OCI-LY7 (cell line): ENCODE results near the gene C1orf159. TPM values are rescaled to one million over a fixed set of nuclear protein-coding genes. Genes with fewer than 3 reads are reported as not detected.

Source experiments
- BruUV-seq: library from RNA; stranded (reverse); fragments of 400-500 nt; replicated peaks from 2 replicates; lab custom pipeline; 2021; lab: Mats Ljungman, UMichigan
- CTCF ChIA-PET: fragments of 300-600 bp; sonication (Branson Sonifier 250); formaldehyde crosslinking; loops from one replicate; lab custom pipeline; 2022; ENCODE audit warnings: antibody characterized with exemption; ENCODE audit not compliant: unreplicated experiment; lab: Charles Lee
- POLR2A ChIA-PET: fragments of 300-600 bp; sonication (Branson Sonifier 250); formaldehyde crosslinking; loops from one replicate; lab custom pipeline; 2022; ENCODE audit warnings: antibody characterized with exemption; lab: Charles Lee
- DNase-seq: peaks from one replicate; pipeline ENCODE4 v3.0.0-alpha.2; 2015; ENCODE audit warnings: low spot score
- H2AFZ ChIP-seq: fragments of 200-600 bp; sonication (generic), shearing (Covaris generic); 2 replicates; pipeline ENCODE4 v1.6.1; 2014; ENCODE audit warnings: mild to moderate bottlenecking, antibody characterized with exemption, low read length, moderate library complexity
- H3K27ac ChIP-seq: fragments of 200-600 bp; sonication (generic); 2 replicates; pipeline ENCODE4 v1.5.1; 2014; ENCODE audit warnings: mixed run types, low read depth, mild to moderate bottlenecking, moderate library complexity, low read length, inconsistent platforms; ENCODE audit not compliant: poor library complexity, severe bottlenecking
- H3K36me3 ChIP-seq: fragments of 200-600 bp; sonication (generic); 2 replicates; pipeline ENCODE4 v1.6.1; 2014; ENCODE audit warnings: mild to moderate bottlenecking, antibody characterized with exemption, low read length, moderate library complexity, mixed read lengths; ENCODE audit not compliant: insufficient read depth
- H3K4me1 ChIP-seq: fragments of 200-600 bp; sonication (generic); 2 replicates; pipeline ENCODE4 v1.5.1; 2014; ENCODE audit warnings: mild to moderate bottlenecking, low read length; ENCODE audit not compliant: insufficient read depth, poor library complexity, severe bottlenecking
- H3K4me2 ChIP-seq: fragments of 200-600 bp; sonication (generic); 2 replicates; pipeline ENCODE4 v1.6.1; 2014; ENCODE audit warnings: mild to moderate bottlenecking, low read length
- H3K4me3 ChIP-seq: fragments of 200-600 bp; sonication (generic); 2 replicates; pipeline ENCODE4 v1.5.1; 2014; ENCODE audit warnings: mild to moderate bottlenecking, low read depth, low read length; ENCODE audit not compliant: poor library complexity, severe bottlenecking
- H3K79me2 ChIP-seq: fragments of 200-600 bp; sonication (generic); 2 replicates; pipeline ENCODE4 v1.6.1; 2016; ENCODE audit warnings: low read depth, mild to moderate bottlenecking, low read length, moderate library complexity, mixed read lengths; ENCODE audit not compliant: insufficient read depth
- H3K9me2 ChIP-seq: fragments of 200-600 bp; sonication (generic); 2 replicates; pipeline ENCODE4 v1.6.1; 2016; ENCODE audit warnings: mild to moderate bottlenecking, low read length, mixed read lengths; ENCODE audit not compliant: insufficient read depth
- H3K9me3 ChIP-seq: fragments of 200-600 bp; sonication (generic); 2 replicates; pipeline ENCODE4 v1.6.1; 2014; ENCODE audit warnings: mild to moderate bottlenecking, mixed run types, low read length, mixed read lengths
- H4K20me1 ChIP-seq: fragments of 200-600 bp; sonication (generic); 2 replicates; pipeline ENCODE4 v1.6.1; 2014; ENCODE audit warnings: mild to moderate bottlenecking, antibody characterized with exemption, low read length, moderate library complexity, mixed read lengths; ENCODE audit not compliant: insufficient read depth
- EZH2phosphoT487 ChIP-seq: fragments of 200-600 bp; sonication (generic); IDR thresholded peaks from 2 replicates; pipeline ENCODE4 v1.6.1; 2018; ENCODE audit warnings: low read depth, borderline replicate concordance, mild to moderate bottlenecking, mixed run types, antibody characterized with exemption, low read length, moderate library complexity, mixed read lengths
- intact Hi-C: fragments of 100-400 bp; cut with micrococcal nuclease; formaldehyde crosslinking; loops from one replicate; pipeline ENCODE4 v1.10.0; 2022; ENCODE audit not compliant: unreplicated experiment
- total RNA-seq, 2 experiments: library from RNA; depleted of rRNA in 1 of 2; stranded (reverse); fragments of >200 nt in 1 of 2; shearing (Covaris generic) in 1 of 2; gene quantifications; 2 replicates each; pipeline ENCODE4 v1.2.3, GENCODE V29; 2014 to 2022
- TF ChIP-seq, protein P1 (sequence below): fragments of 200-600 bp; sonication (generic); conservative IDR thresholded peaks from 2 replicates; pipeline ENCODE4 v1.5.1; 2014; ENCODE audit warnings: mild to moderate bottlenecking, antibody characterized with exemption, low read length, moderate library complexity, mixed read lengths

C1orf159 gene
- total RNA-seq, 2 experiments from 2014 or later = 24.5 to 27.6 TPM

DNA sequence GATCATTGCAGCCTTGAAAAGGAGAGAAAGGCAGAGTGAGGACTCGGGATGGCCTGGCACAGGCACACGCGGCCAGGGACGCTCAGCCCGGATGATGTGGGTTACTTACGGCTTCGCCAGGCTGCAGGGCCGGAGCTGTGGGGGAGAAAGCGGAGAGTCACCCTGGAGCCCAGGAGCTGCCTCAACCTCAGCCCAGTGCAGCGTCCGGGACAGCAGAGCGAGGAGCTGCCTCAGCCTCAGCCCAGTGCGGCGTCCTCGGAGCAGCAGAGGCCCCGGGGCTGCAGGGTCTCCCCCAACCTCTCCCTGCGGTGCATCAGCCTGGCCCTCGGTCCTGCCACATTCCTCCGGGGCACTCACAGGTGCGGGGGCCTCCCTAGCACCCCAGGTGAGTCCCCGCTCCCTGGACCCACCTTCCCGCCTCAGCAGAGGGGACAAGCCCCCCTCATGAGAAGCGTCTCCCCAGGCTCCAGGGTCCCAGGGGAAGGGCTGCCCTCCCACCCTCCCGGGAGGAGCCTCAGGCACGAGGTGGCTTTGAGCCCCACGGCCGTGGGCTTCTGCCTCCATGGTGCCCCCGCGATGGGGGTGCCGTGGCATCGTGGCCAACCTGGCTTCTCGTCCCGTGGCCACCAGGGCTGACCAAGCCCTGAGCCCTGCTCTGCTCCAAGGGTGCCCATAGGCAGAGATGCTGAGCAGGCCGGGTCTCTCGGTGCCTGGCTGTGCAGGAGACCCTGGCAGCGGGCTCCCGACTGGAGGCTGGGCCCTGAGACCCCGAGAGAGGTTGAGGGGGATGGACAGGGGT is 31.3 kb downstream of the C1orf159 start:
- no TSS peak for BruUV-seq
- ChIA-PET CTCF (no interaction called here), POLR2A (interaction anchor here (0.6 kb wide), 1 partner anchor 1171 kb away, joined by 3 read pairs; no protein-coding TSS in a partner anchor)
- no peak overlapping the region for H2AFZ ChIP-seq
- no peak overlapping the region for H3K4me2 ChIP-seq
- H3K79me2 ChIP-seq = no peaks in the 10 kb centered on the region
- TF ChIP-seq EZH2phosphoT487 = no peak
- TF ChIP-seq, protein P1, sequence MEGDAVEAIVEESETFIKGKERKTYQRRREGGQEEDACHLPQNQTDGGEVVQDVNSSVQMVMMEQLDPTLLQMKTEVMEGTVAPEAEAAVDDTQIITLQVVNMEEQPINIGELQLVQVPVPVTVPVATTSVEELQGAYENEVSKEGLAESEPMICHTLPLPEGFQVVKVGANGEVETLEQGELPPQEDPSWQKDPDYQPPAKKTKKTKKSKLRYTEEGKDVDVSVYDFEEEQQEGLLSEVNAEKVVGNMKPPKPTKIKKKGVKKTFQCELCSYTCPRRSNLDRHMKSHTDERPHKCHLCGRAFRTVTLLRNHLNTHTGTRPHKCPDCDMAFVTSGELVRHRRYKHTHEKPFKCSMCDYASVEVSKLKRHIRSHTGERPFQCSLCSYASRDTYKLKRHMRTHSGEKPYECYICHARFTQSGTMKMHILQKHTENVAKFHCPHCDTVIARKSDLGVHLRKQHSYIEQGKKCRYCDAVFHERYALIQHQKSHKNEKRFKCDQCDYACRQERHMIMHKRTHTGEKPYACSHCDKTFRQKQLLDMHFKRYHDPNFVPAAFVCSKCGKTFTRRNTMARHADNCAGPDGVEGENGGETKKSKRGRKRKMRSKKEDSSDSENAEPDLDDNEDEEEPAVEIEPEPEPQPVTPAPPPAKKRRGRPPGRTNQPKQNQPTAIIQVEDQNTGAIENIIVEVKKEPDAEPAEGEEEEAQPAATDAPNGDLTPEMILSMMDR = no peak
- no peak overlapping the region for H3K4me3 ChIP-seq
- no peaks in the 10 kb centered on the region for H3K9me3 ChIP-seq
- no peaks in the 10 kb centered on the region for H4K20me1 ChIP-seq
- intact Hi-C loops = no loop called here
- no peaks in the 10 kb centered on the region for H3K36me3 ChIP-seq
- no peaks in the 10 kb centered on the region for H3K4me1 ChIP-seq
- no peak overlapping the region for H3K27ac ChIP-seq
- H3K9me2 ChIP-seq = no peaks in the 10 kb centered on the region
- DNase-seq = no peak

DNA sequence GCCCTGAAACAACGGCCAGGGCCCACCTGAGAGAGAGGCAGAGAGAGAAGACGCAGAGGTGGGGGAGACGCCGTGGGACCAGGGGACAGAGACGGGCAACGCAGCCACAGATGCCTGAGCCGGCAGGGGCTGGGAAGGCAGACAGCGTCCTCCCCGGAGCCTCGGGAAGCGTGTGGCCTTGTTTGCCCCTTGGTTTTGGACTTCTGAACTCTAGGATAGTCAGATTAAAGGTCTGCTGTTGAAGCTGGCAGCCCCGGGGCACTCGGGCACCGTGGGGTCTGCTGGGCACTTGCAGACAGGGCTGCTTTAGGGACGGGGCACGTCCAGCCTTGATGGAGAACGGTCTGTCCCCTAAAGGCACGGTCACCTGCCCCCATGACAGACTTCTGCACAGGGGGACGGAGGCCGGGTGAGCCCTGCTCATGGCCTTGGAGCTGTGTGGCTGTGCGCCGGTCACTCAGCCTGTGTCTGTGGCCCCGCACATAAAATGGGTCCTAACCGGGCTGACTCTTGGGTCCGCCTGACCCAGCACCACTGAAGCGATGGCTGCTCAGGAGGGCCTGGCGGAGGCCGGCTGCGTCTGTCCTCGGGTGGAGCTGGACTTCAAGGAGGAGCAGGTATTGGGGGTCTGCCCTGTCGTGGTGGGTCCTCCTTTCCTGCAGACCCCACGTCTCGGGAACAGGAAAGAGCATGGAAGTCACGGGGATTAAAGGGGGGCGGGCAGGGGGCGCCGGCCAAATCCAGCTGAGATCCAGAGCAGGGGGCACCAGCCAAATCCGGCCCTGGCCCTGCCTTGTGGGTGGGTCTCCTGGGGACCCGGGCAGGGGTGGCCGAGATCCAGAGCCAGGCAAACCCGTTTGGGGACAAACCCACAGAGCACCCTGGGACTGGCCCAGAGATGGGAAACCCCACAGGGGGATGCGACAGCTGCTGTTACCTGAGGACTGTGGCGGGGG is 32.2 kb downstream of the C1orf159 start:
- Histone ChIP-seq H3K9me3 (no peaks in the 10 kb centered on the region), H3K79me2 (no peaks in the 10 kb centered on the region), H4K20me1 (no peaks in the 10 kb centered on the region), H3K4me3 (no peak overlapping the region), H3K9me2 (no peaks in the 10 kb centered on the region), H3K27ac (no peak overlapping the region), H3K4me1 (no peaks in the 10 kb centered on the region), H3K4me2 (no peak overlapping the region), H3K36me3 (no peaks in the 10 kb centered on the region), H2AFZ (no peak overlapping the region)
- BruUV-seq = no TSS peak
- no peak for TF ChIP-seq EZH2phosphoT487
- TF ChIP-seq, protein P1 = no peak
- intact Hi-C loops = no loop called here
- ChIA-PET POLR2A (no interaction called here), CTCF (no interaction called here)
- DNase-seq = no peak
